HCT116 (cell line): ENCODE data around the gene NOSIP. TPM values are rescaled to one million over a fixed set of nuclear protein-coding genes. Genes with fewer than 3 reads are reported as not detected.

Experiments
- ATAC-seq: fragments of 200-7000 bp; cut with Tn5 transposase; 2 replicates; pipeline ENCODE4 v1.9.1; 2020; ENCODE audit warnings: mild to moderate bottlenecking, moderate library complexity
- Bru-seq: library from RNA; stranded (reverse); fragments of 400-500 nt; gene quantifications from one replicate; lab custom pipeline; 2021; lab: Mats Ljungman, UMichigan
- BruChase-seq, 2 experiments: library from RNA; stranded (reverse); fragments of 400-500 nt; gene quantifications; one replicate each; lab custom pipeline; 2021; lab: Mats Ljungman, UMichigan
- BruUV-seq: library from RNA; stranded (reverse); fragments of 400-500 nt; replicated peaks from 2 replicates; lab custom pipeline; 2021; lab: Mats Ljungman, UMichigan
- CTCF ChIA-PET: fragments of 300-600 bp; sonication (Branson Sonifier 250); formaldehyde crosslinking; loops from one replicate; lab custom pipeline; 2021; ENCODE audit warnings: antibody characterized with exemption; lab: Charles Lee
- POLR2A ChIA-PET: fragments of 300-600, 350-600 bp; sonication (Branson Sonifier 250); formaldehyde crosslinking; loops from one replicate; lab custom pipeline; 2021; ENCODE audit warnings: antibody characterized with exemption; lab: Charles Lee
- RAD21 ChIA-PET, 2 experiments: fragments of 300-600 bp; sonication (Branson Sonifier 250); formaldehyde crosslinking; loops; one replicate each; lab custom pipeline; 2023; ENCODE audit warnings: low total read pairs in 2 of 2; ENCODE audit not compliant: uncharacterized antibody in 2 of 2, unreplicated experiment in 2 of 2, low non-redundant PET in 1 of 2; lab: Charles Lee
- DNase-seq: peaks from one replicate; pipeline ENCODE4 v3.0.0-alpha.2; 2010; ENCODE audit warnings: low read depth, low spot score
- H2AFZ ChIP-seq: fragments of 200-600 bp; shearing (Covaris generic), sonication (generic); 2 replicates; pipeline ENCODE4 v1.6.1; 2017; ENCODE audit warnings: low read depth, mixed run types, mixed read lengths, antibody characterized with exemption, low read length; ENCODE audit not compliant: poor library complexity, severe bottlenecking
- H3K27ac ChIP-seq: 2 replicates; pipeline ENCODE4 v1.5.1; 2012; ENCODE audit warnings: low read depth, low read length
- H3K27me3 ChIP-seq: fragments of 200-600 bp; sonication (generic); 2 replicates; pipeline ENCODE4 v1.6.1; 2016; ENCODE audit warnings: mixed run types, low read length, mixed read lengths; ENCODE audit not compliant: insufficient read depth
- H3K36me3 ChIP-seq, 2 experiments: fragments of 200-500 bp in 1 of 2; fragments of 200-600 bp in 1 of 2; sonication (Bioruptor generic) in 1 of 2; sonication (generic) in 1 of 2; 2 replicates each; pipeline versions ENCODE4 v1.5.1 to v1.6.1; 2014 to 2016; ENCODE audit warnings: low read length in 2 of 2, inconsistent platforms in 1 of 2, mixed read lengths in 1 of 2, mixed run types in 1 of 2; ENCODE audit not compliant: insufficient read depth in 2 of 2, control insufficient read depth in 1 of 2
- H3K4me1 ChIP-seq, 2 experiments: fragments of 200-600 bp in 1 of 2; sonication (generic) in 1 of 2; 2 replicates each; pipeline versions ENCODE4 v1.5.1 to v1.6.1; 2012 to 2017; ENCODE audit warnings: low read length in 2 of 2, inconsistent platforms in 1 of 2, mild to moderate bottlenecking in 1 of 2, mixed read lengths in 1 of 2, mixed run types in 1 of 2, moderate library complexity in 1 of 2; ENCODE audit not compliant: insufficient read depth in 2 of 2, control insufficient read depth in 1 of 2
- H3K4me2 ChIP-seq: fragments of 200-600 bp; sonication (generic); 2 replicates; pipeline ENCODE4 v1.6.1; 2017; ENCODE audit warnings: mixed run types, low read length, mixed read lengths
- H3K4me3 ChIP-seq, 2 experiments: fragments of 200-600 bp in 1 of 2; sonication (generic) in 1 of 2; replicated peaks in 1 of 2; 2 replicates each; pipeline ENCODE4 v1.5.1; 2011 to 2016; ENCODE audit warnings: low read length in 2 of 2, control low read depth in 1 of 2, low read depth in 1 of 2, mild to moderate bottlenecking in 1 of 2, mixed read lengths in 1 of 2, mixed run types in 1 of 2
- H3K79me2 ChIP-seq: fragments of 200-600 bp; sonication (generic); 2 replicates; pipeline ENCODE4 v1.6.1; 2017; ENCODE audit warnings: mild to moderate bottlenecking, mixed run types, low read length, moderate library complexity, mixed read lengths; ENCODE audit not compliant: insufficient read depth
- H3K9ac ChIP-seq: fragments of 200-600 bp; sonication (generic); 2 replicates; pipeline ENCODE4 v1.6.1; 2016; ENCODE audit warnings: low read length, mixed read lengths
- H3K9me2 ChIP-seq: fragments of 200-600 bp; sonication (generic), shearing (Covaris generic); 2 replicates; pipeline ENCODE4 v1.6.1; 2017; ENCODE audit warnings: mixed run types, mild to moderate bottlenecking, moderate library complexity; ENCODE audit not compliant: insufficient read depth
- H3K9me3 ChIP-seq, 2 experiments: fragments of 200-500 bp in 1 of 2; fragments of 200-600 bp in 1 of 2; sonication (Bioruptor generic) in 1 of 2; sonication (generic) in 1 of 2; 2 replicates each; pipeline ENCODE4 v1.6.1; 2014 to 2017; ENCODE audit warnings: low read length in 2 of 2, mixed read lengths in 2 of 2, inconsistent platforms in 1 of 2, low read depth in 1 of 2, mild to moderate bottlenecking in 1 of 2, mixed run types in 1 of 2, moderate library complexity in 1 of 2; ENCODE audit not compliant: control insufficient read depth in 1 of 2, insufficient read depth in 1 of 2
- H4K20me1 ChIP-seq: fragments of 200-600 bp; sonication (generic), shearing (Covaris generic); 2 replicates; pipeline ENCODE4 v1.6.1; 2017; ENCODE audit warnings: mixed run types, mild to moderate bottlenecking, moderate library complexity; ENCODE audit not compliant: insufficient read depth
- CBX3 ChIP-seq: IDR thresholded peaks from 2 replicates; pipeline ENCODE4 v1.6.1; 2012; ENCODE audit warnings: low read depth
- CEBPB ChIP-seq: IDR thresholded peaks from 2 replicates; pipeline ENCODE4 v1.6.1; 2012; ENCODE audit warnings: low read depth
- CTCF ChIP-seq, 3 experiments: fragments of 200-600 bp in 1 of 3; sonication (generic) in 1 of 3; IDR thresholded peaks in 2 of 3; conservative IDR thresholded peaks in 1 of 3; 2 replicates each; pipeline ENCODE4 v1.5.1; 2012 to 2017; ENCODE audit warnings: low read depth in 2 of 3, low read length in 2 of 3, antibody characterized with exemption in 1 of 3, borderline replicate concordance in 1 of 3, control low read depth in 1 of 3, mild to moderate bottlenecking in 1 of 3, mixed read lengths in 1 of 3, mixed run types in 1 of 3, moderate library complexity in 1 of 3; ENCODE audit not compliant: insufficient read depth in 1 of 3
- EGR1 ChIP-seq: IDR thresholded peaks from 2 replicates; pipeline ENCODE4 v1.6.1; 2012; ENCODE audit warnings: low read depth
- ELF1 ChIP-seq: IDR thresholded peaks from 2 replicates; pipeline ENCODE4 v1.6.1; 2012; ENCODE audit warnings: low read depth, borderline replicate concordance
- FOSL1 ChIP-seq: IDR thresholded peaks from 2 replicates; pipeline ENCODE4 v1.6.1; 2012; ENCODE audit warnings: low read depth
- JUND ChIP-seq: IDR thresholded peaks from 2 replicates; pipeline ENCODE4 v1.6.1; 2012
- MAX ChIP-seq: IDR thresholded peaks from 2 replicates; pipeline ENCODE4 v1.6.1; 2012
- POLR2A ChIP-seq: IDR thresholded peaks from 2 replicates; pipeline ENCODE4 v1.7.0; 2011; ENCODE audit warnings: borderline replicate concordance; ENCODE audit not compliant: insufficient read depth, insufficient read length; ENCODE audit errors: extremely low read depth
- POLR2AphosphoS5 ChIP-seq: IDR thresholded peaks from 2 replicates; pipeline ENCODE4 v1.6.1; 2011; ENCODE audit warnings: mild to moderate bottlenecking, low read depth, low read length, moderate library complexity
- RAD21 ChIP-seq: IDR thresholded peaks from 2 replicates; pipeline ENCODE4 v1.6.1; 2012; ENCODE audit warnings: low read depth, mild to moderate bottlenecking
- SIN3A ChIP-seq: IDR thresholded peaks from 2 replicates; pipeline ENCODE4 v1.6.1; 2012; ENCODE audit warnings: low read depth
- SP1 ChIP-seq: IDR thresholded peaks from 2 replicates; pipeline ENCODE4 v1.6.1; 2012; ENCODE audit warnings: low read depth
- SRF ChIP-seq: IDR thresholded peaks from 2 replicates; pipeline ENCODE4 v1.6.1; 2012; ENCODE audit warnings: low read depth
- TCF7L2 ChIP-seq: IDR thresholded peaks from 2 replicates; pipeline ENCODE4 v1.7.0; 2011; ENCODE audit warnings: borderline replicate concordance, inconsistent platforms; ENCODE audit not compliant: insufficient read depth, insufficient read length; ENCODE audit errors: extremely low read depth
- YY1 ChIP-seq: IDR thresholded peaks from 2 replicates; pipeline ENCODE4 v1.6.1; 2011; ENCODE audit warnings: low read length, low read depth, moderate library complexity, mild to moderate bottlenecking; ENCODE audit not compliant: insufficient replicate concordance; ENCODE audit errors: extremely low read depth
- ZNF274 ChIP-seq: fragments of 200-500 bp; sonication (Bioruptor generic); IDR thresholded peaks from 2 replicates; pipeline ENCODE4 v1.6.1; 2014; ENCODE audit warnings: mild to moderate bottlenecking, low read depth, low read length, inconsistent platforms
- intact Hi-C: fragments of 100-400 bp; cut with micrococcal nuclease; formaldehyde crosslinking; loops from 2 replicates; pipeline ENCODE4 v1.10.0; 2022
- long read RNA-seq: library from polyadenylated mRNA; unstranded; transcript quantifications from one replicate; pipeline ENCODE4 v2.0.0, GENCODE V29; 2021; ENCODE audit not compliant: unreplicated experiment
- polyA plus RNA-seq: library from polyadenylated mRNA; unstranded; fragments of >200 nt; gene quantifications from 2 replicates; pipeline ENCODE4 v1.2.1, GENCODE V29; 2012; ENCODE audit warnings: missing spikeins
- total RNA-seq: library from RNA; stranded (reverse); gene quantifications from one replicate; pipeline ENCODE4 v1.2.1, GENCODE V29; 2021; ENCODE audit not compliant: unreplicated experiment
- TF ChIP-seq, protein P1 (sequence below): IDR thresholded peaks from 2 replicates; pipeline ENCODE4 v1.6.1; 2012
- TF ChIP-seq, protein P2 (sequence below): IDR thresholded peaks from 2 replicates; pipeline ENCODE4 v1.6.1; 2011; ENCODE audit warnings: mild to moderate bottlenecking, low read length, moderate library complexity; ENCODE audit not compliant: insufficient replicate concordance; ENCODE audit errors: extremely low read depth

The NOSIP gene
- total RNA-seq (133 TPM), Bru-seq, nascent RNA (percentile 80 among the genes with signal in this experiment), BruChase-seq, experiment 1, labeled RNA remaining after a 6-hour chase (percentile 71 among the genes with signal in this experiment), BruChase-seq, experiment 2, labeled RNA remaining after a 2-hour chase (percentile 68 among the genes with signal in this experiment)
- 228 and 276 TPM in 2 replicates for polyA plus RNA-seq
- long read RNA-seq, transcript NOSIP-204 (9 exons, 1,005 nt): major isoform, 44 of 78 reads
- long read RNA-seq, partial matches to known transcripts: 20 of 78 reads
- long read RNA-seq, other reads (novel, unspliced or antisense): 9 of 78 reads

DNA sequence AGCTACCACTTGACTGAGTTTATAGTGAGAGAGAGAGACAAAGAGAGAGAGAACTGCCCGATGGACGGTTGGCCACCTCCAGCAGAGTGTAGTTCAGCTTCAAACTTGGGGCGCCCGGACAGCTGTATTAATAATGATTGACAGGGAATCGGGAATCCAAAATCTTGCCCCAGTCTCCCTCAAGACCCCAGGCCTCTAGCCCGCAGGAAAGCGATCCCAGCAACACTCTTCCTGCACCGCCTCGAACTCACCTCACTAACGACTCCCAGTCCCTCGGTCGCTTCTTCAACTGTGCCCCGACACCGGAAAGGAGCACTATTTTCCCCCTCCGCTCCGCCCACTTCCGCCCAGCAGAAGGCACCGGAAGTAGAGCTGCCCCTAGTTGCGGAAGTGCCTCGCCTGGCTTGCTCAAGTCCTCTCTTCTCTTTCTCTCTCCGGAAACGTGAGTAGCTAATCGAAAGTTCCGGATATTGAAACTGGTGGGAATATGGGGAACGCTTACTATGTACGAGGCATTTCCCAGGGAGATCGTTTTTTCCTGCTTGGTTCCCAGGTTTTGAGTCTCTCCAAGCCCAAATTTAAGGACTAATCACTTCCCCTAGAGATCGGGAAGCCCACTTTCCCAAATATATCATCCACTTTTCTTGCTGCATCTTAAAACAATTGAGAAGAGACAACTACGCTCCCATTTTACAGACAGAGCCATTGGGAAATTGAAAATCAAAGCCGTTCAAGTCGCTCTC lies at the start of gene NOSIP:
Gene NOSIP (minus strand): TSS at position 293 of the 743 bp plus-strand sequence. CDS start 19,865 bp downstream, outside the sequence.
- no TSS peak for BruUV-seq
- intact Hi-C loops: loop anchor here (2.0 kb wide), 1 partner anchor 60 kb away; the partner anchor contains the start of gene RRAS
- H3K79me2 ChIP-seq: peaks cover 47% of the 10 kb centered on the region
- peak within 1 kb of the TSS; percentile 97 for H3K4me2 ChIP-seq
- peak; percentile 95 for DNase-seq
- peak within 1 kb of the TSS; percentile 86 to 99 for H3K4me3 ChIP-seq
- no peaks in the 10 kb centered on the region for H4K20me1 ChIP-seq
- ChIA-PET CTCF (interaction anchor here (1.0 to 4.0 kb wide), 4 partner anchors 10 to 101 kb away, joined by 3 to 22 read pairs (median 3); no protein-coding TSS in a partner anchor), RAD21 (interaction anchor here in 1 of 2 experiments (1.0 to 1.1 kb wide), 2 partner anchors 10 to 13 kb away, joined by 3 to 4 read pairs; partner anchors contain the start of gene PRR12), POLR2A (interaction anchor here (0.7 to 3.3 kb wide), 9 partner anchors 9 to 96 kb away, joined by 3 to 24 read pairs (median 7); partner anchors contain the start of genes PRMT1, PRR12, RPS11 and RRAS)
- H3K9ac ChIP-seq: peak within 1 kb of the TSS; percentile 91
- H3K9me3 ChIP-seq: no peaks in the 10 kb centered on the region
- peak; percentile 85 for ATAC-seq
- peaks cover 2 to 4% of the 10 kb centered on the region in 2 experiments; a peak in 1 of 4 replicates for H3K36me3 ChIP-seq
- H2AFZ ChIP-seq: peak within 1 kb of the TSS; percentile 77
- TF ChIP-seq, protein P1, sequence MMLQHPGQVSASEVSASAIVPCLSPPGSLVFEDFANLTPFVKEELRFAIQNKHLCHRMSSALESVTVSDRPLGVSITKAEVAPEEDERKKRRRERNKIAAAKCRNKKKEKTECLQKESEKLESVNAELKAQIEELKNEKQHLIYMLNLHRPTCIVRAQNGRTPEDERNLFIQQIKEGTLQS: no peak
- TF ChIP-seq ZNF274 (no peak), CEBPB (no peak), POLR2AphosphoS5 (peak; percentile 100), ELF1 (no peak; the same call in 1 of the 2 replicates), RAD21 (no peak), POLR2A (peak; percentile 97), SP1 (peak; percentile 96), FOSL1 (no peak), JUND (no peak), TCF7L2 (peak; percentile 40), YY1 (peak; percentile 86), SIN3A (peak; percentile 94), CBX3 (peak; percentile 97), CTCF (IDR thresholded peaks at IDR 0.05 in 2 of 3, conservative IDR thresholded peaks at IDR 0.05 in 1 of 3; ENCODE audit: borderline replicate concordance in 1 of 3, insufficient read depth in 1 of 3, low read depth in 2 of 3, low read length in 2 of 3) (no peak), SRF (peak; percentile 94), MAX (peak; percentile 88), EGR1 (peak; percentile 83)
- TF ChIP-seq, protein P2, sequence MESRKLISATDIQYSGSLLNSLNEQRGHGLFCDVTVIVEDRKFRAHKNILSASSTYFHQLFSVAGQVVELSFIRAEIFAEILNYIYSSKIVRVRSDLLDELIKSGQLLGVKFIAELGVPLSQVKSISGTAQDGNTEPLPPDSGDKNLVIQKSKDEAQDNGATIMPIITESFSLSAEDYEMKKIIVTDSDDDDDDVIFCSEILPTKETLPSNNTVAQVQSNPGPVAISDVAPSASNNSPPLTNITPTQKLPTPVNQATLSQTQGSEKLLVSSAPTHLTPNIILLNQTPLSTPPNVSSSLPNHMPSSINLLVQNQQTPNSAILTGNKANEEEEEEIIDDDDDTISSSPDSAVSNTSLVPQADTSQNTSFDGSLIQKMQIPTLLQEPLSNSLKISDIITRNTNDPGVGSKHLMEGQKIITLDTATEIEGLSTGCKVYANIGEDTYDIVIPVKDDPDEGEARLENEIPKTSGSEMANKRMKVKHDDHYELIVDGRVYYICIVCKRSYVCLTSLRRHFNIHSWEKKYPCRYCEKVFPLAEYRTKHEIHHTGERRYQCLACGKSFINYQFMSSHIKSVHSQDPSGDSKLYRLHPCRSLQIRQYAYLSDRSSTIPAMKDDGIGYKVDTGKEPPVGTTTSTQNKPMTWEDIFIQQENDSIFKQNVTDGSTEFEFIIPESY: peak; percentile 34
- no peaks in the 10 kb centered on the region for H3K9me2 ChIP-seq
- H3K27ac ChIP-seq: peak within 1 kb of the TSS; percentile 56
- peaks cover 18 to 50% of the 10 kb centered on the region in 2 experiments for H3K4me1 ChIP-seq
- H3K27me3 ChIP-seq: no peaks in the 10 kb centered on the region
